NCI-H2171 treated with DMSO at 0.1 percent for 48 hours (cell line): ENCODE data around the gene COMMD1.
"Not testable (repeated sequence)": the region's sequence is repeated elsewhere in the genome, so short reads cannot be mapped to it uniquely, and the experiment has no call there.

Experiments used
- DNase-seq: peaks from one replicate; lab custom pipeline; 2025; lab: John Stamatoyannopoulos, UW

COMMD1 gene

DNA sequence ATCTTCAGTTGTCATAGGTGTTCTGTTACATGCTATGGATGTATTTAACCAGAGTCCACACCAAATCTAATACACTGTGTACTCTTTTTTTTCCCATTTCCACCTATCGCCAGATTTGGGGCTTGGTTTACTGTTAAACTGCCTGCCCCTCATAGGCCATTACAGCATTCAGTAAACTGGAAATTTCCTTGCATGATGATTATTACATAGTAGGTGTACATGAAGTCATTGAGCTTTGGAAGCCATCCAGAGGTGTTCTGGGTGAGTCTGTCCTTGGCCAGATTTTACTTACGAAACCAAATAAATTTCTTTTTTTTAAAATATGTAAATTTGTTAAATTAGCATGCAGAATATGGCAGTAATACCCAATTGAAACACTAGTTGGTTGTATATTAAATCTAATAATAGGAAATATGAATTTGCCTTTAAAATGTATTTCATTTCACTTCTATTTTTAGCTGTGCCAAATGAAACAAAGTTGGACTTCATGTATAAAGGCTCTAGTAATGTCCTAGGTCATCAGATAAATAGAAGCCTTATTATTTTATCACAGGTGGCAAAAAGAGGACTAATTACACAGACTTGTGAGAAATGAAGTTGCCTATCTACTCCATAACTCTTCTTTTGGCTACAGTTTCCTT lies 60.7 kb downstream of the COMMD1 start:
- no peak for DNase-seq

DNA sequence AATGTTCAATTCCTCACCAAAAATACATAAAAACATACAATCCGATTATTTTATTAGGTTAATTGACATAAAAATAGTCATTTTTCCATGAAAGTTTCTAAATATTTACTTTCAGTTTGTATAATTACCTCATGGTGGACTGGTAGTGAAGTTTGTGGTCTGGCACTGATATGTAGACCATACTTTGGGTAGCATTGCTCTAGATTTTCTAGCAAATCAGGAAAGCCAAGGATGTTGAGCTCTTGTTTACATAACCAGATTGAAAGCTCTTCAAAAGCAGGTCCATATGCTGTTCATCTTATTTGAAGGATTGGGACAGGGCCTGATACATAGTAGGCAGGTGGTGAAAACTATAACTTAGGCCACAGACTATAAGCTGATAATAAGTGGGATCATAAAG lies 61.8 kb downstream of the COMMD1 start:
- peak; percentile 47 for DNase-seq

DNA sequence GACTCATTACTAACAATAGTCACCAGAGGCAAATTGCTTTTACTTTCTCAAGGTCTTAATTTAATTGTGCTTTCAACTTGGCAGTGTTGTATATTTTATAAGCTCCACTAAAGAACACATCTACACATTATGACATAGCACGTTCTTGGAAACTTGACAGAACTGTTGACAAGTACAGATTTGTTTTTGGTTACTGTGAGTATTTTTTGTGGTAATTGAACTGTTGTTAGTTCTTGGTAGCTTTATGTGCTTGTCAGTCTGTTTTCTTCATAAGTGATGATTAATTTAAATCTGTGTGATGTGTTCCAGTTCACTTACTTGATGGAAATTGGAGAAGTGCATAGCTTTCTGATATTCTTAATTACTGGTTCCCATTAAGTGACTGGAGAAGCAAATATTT lies 63.9 kb downstream of the COMMD1 start:
- peak; percentile 44 for DNase-seq

DNA sequence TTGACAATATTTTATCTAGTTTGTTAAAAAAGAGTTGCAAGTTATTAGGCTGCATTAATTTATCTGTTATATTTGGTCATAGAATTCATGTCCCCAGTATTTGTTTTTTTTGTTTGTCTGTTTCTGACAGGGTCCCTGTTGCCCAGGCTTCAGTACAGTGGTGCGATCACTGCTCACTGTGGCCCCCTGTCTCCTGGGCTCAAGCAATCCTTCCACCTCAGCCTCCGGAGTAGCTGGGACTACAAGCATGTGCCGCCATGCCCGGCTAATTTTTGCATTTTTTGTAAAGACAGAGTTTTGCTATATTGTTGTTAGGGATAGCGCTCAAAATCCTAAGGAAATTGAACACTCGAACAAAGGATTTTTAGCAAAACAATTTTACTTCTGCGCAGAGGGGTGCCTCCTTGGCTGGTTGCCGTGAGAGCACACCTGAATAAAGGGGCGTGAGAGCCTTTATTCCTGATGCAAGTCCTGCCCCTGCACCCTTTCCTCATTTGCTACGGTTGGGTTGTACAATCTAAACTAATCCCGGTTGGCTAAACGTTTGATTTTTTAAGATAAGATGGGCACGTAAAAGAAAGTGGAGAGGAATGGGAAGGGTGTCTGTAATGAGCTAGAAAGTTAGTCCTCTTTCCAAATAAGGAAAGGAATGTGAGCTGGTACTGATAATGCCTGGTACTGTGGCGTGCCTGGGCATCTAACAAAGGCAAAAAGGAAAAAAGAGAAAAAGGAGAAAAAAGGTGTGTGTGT lies 65.5 kb downstream of the COMMD1 start:
- no peak for DNase-seq

DNA sequence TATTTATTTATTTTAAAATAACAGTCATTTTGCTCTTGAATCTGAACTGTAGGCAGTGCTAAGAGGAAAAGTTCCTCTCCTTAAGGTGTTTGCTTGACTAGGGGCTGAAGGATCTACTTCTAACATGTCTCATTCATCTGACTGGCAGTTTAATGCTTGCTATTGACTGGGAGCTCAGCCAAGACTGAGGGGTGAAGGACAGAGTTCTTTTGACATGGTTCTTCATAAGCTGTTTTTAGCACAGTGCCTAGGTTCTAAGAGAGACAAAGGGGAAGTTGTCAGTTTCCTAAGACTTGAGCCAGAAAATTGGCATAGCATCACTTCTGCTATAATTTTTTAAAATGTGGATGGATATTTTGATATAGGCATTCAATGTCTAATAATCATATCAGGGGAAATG lies 73.0 kb downstream of the COMMD1 start:
- DNase-seq, result peak; percentile 30

DNA sequence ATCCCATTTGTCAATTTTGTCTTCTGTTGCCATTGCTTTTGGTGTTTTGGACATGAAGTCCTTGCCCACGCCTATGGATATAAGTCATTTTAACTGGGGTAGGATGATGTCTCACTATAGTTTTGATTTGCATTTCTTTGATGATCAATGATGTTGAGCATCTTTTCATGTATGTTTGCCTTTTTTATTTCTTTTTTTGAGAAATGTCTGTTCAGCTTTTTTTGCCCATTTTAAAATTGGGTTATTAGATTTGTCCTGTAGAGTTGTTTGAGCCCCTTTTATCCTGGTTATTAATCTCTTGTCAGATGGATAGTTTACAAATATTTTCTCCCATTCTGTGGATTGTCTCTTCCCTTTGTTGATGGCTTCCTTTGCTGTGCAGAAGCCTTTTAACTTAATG lies 75.3 kb downstream of the COMMD1 start:
- DNase-seq, result no peak

DNA sequence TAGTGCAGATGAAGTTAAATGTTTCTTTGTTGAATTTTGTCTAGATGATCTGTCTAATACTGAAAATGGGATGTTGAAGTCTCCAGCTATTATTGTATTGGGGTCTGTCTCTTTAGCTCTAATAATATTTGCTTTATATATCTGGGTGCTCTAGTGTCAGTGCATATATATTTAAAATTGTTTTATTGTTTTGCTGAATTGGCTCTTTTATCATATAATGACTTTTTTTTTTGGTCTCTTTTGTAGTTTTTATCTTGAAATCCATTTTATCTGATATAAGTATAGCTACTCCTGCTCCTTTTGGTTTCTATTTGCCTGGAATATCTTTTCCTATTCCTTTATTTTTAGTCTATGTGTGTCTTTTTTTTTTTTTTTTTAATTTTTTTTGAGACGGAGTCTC lies 79.2 kb downstream of the COMMD1 start:
- no peak for DNase-seq

DNA sequence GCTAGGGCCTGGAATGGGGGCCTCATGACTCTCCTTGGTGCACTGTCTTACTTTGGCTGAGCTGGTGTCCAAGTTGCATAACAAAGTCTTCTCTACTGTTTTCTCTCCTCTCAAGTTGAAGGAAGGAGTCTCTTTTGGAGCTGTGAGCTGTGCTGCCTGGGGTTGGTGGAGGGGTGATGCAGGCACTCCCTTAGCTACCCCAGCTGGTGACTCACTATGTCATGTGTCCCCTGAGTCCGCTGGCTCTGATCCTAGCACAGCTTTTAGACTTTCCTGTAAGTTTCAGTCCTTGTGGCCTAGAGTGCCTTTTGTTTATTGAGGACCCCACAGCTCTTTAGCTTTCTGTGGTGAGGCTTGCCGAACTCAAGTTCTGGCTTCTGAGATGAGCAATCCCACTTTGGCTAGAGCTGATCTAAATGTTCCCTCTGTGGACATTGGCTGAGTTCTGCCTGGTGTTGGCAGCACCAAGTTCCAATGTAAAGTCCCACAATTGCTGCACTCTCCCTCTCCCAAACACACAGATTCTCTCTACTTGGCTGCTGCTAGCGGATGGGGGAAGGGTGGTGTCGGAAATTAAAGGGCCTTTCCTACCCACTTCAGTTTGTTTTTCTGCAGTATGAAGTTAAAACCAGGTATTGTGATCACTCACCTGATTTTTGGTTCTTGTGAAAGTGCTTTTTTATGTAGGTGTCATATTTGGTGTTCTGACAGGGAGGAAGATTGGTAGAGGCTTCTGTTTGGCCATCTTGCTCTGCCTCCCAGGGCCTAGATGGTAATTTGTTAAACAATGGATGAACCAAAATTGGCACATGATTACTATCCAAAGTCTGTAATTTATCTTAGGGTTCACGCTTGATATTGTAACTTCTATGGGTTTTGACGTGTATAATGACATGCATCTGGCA lies 83.2 kb downstream of the COMMD1 start:
- no peak for DNase-seq

DNA sequence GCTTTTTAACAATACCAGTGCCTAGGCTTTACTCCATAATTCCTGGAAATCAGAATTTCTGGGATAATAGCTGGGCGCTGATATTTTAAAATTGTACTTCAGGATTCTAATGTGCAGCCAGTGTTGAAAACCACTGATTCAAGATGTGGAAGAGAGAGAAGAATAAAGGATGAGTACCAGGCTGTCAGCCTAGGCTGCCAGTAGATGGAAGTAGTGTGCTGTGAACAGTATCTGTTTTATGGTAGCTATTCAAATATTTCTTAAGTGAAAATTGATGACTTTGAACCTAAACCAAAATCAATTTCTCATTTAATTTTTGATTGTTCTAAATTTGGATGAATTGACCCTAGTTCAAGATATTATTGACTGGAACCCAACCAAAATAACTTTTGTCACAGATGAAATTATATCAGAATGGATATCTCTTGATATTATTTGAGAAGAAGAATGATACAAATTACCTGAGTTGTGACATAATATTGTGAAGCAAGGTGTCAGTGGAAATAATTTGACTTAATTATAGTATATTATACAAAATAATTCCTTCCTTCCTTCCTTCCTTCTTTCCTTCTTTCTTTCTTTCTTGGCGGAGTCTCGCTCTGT lies 88.0 kb downstream of the COMMD1 start:
- DNase-seq, result peak; percentile 70

DNA sequence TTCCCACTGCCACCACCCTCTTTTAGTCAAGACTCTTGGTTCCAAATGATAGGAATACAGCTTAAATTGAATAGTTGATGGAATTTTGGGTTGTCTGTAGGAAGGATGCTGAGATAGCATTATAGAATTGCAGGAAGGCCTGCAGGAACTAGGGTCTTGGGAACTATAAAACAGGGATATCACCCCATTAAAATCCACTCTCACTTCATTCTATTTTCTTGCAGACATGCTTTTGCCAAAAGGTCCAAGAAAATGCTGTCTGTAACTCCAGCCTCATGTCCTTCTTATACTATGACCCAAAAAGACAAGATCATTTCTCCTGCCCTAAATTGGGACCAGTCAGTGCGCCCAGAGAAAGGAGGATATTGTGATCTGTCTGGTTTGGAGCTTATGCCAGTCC lies 89.1 kb downstream of the COMMD1 start:
- DNase-seq, result no peak

DNA sequence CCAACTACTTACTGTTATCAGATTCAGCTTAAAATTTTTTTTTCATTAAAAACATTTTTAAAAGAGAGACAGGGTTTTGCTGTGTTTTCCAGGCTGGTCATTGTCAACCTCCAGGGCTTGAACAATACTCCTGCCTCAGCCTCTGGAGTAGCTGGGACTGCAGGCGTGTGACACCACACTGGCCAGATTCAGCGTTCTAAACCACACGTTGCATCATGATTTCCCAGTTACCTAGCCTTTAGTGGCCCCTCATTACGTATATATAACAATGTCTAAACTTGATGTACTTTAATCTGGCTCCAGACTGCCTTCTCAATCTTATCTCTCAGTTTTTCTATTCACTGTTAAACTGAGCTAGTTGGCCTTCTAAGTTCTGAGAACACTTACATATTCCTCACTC lies 89.6 kb downstream of the COMMD1 start:
- DNase-seq, result no peak

DNA sequence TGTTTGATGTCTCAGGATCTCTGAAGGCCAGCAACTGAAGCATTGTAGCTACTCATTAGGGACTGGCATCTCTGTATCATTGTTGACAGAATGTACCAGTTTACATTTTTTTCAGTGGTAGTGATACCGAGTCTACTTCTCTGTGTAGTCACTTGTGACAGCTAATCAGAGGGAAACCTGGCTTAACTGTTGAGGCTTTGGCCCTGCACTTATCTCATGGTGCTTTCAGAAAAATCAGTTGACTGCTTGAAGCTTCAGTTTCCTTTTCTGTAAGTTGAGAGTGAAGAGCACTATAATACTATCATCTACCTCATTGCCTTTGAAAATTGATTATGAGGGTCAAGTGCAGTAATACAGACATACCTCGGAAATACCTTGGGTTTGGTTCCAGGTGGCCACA lies 90.0 kb downstream of the COMMD1 start:
- DNase-seq, result no peak

DNA sequence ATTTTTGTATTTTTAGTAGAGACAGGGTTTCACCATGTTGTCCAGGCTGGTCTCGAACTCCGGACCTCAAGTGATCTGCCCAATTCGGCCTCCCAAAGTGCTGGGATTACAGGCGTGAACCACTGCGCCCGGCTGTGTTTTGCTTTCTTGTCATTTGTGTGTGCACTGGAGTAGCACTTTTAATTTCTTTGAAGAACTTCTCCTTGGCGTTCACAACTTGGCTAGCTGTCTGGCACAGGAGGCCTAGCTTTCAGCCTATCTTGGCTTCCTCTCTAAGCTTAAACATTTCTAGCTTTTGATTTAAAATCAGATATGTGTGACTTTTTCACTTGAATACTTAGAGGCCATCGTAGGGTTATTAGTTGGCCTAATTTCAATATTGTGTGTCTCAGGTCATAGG lies 93.0 kb downstream of the COMMD1 start:
- no peak for DNase-seq

DNA sequence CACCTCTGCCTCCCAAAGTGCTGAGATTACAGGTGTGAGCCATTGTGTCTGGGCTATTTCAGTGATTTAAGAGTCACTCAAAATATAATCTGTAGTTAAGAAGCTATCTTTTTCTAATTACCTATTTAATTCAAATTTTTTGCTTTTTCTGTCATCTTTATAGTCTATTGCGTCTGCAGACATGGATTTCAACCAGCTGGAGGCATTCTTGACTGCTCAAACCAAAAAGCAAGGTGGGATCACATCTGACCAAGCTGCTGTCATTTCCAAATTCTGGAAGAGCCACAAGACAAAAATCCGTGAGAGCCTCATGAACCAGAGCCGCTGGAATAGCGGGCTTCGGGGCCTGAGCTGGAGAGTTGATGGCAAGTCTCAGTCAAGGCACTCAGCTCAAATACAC lies 95.1 kb downstream of the COMMD1 start:
- DNase-seq, result no peak

DNA sequence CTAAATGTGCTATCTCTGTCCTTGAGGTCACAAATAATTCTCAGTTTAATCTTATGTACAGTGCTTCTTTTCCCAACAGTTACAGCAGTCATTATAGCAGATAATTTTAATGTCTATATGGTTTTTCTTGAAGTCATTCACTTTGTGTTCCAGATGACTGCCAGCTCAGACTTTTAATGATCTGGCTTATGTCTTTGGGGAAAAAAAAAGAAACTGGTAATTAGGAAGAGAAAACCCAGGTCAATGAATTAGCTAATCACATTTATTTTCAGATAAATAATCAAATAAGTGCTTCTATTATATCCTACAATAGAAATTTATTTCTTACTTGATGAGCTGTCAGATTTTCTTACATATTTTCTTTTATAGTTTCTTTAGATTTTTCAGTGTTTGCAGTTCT lies 96.0 kb downstream of the COMMD1 start:
- no peak for DNase-seq

DNA sequence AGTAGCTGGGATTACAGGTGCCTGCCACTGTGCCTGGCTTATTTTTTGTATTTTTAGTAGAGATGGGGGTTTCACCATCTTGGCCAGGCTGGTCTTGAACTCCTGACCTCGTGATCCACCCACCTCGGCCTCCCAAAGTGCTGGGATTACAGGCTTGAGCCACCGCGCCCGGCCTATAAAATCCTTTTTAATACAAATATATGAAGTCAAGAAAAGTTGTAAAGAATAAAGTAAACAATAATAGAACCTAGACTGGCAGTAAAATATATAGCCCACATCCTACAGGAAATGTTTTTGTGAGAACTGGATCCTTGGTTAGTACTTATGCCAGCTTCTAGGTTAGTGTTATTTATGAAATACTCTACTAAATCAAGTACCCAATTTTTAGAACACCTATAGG lies 99.0 kb downstream of the COMMD1 start:
- not testable (repeated sequence) for DNase-seq

DNA sequence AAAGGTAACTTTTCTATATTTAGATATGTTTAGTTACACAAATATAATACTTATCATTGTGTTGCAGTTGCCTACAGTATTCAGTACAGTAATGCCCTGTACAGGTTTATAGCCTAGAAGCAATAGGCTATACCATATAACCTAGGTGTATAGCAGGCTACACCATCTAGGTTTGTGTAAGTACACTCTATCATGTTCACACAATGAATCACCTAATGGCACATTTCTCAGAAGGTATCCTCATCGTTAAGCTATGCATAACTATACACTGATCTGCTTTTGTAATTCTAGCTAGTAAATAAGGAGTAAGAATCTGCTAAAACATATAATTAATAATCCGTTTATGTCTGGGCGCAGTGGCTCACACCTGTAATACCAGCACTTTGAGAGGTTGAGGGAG lies 102.1 kb downstream of the COMMD1 start:
- DNase-seq, result no peak

DNA sequence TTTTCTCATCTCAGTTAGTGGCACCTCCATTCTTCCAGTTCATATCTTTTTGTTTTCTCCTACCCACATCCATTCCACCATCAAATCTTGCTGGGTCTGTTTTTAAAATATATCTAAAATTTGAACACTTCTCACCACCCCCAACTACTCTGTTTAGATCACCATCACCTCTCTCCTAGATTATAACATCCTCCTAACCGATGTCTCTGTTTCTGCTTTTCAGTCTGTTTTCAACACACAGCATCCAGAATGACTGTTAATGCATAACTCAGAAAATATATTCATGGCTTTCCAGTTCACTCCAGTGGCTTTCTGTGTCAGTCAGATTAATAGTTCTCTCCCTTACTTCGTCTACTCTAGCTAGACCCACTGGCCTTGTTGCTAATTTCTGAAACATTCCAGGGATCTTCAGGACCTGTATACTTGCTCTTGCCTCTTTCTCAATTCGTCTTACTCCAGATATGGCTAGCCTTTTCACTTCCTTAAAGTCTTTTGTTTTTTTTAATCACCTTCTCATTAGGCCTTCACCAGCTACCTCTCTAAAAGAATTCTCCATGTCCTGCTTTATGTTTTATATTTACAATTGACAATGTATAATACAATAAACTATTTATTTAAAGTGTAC lies 105.3 kb downstream of the COMMD1 start:
- no peak for DNase-seq

DNA sequence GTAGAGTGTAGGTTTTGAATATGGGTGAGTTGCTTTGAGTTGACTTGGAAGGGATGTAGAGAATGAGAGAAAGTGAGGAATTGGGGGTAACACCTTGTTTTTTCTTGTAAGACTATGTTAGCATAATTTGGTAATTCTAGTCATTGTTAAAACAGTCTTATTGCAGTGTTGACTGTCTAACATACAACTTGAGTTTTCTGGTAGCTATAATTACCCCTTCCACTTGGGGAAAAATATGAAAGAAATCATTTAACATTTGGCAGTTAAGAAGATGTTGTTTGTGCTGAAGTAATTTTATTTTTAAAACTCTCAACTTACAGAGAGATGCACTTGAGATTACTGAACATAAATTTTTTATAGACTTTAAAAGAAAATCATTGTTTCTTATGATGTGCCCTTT lies 108.2 kb downstream of the COMMD1 start:
- DNase-seq, result no peak

DNA sequence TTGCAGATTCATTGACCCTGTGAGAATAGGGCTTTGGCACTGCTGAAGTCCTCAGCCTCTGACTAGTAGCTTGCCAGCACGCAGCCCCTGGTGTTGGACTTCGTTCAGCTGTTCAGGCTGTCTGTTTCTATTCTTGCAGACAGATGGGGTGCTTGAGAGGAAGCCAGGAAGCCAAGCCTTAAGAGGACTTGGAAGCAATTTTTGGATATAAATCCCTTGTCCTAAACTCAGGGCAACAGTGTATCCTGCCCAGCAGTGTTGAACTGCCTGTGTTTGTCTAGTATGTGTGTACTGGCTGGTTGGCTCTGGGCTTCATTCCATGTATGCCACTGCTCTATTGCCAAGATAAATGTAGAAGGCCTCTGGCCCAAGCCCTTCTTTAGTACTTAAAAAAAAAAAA lies 108.6 kb downstream of the COMMD1 start:
- peak; percentile 90 for DNase-seq

DNA sequence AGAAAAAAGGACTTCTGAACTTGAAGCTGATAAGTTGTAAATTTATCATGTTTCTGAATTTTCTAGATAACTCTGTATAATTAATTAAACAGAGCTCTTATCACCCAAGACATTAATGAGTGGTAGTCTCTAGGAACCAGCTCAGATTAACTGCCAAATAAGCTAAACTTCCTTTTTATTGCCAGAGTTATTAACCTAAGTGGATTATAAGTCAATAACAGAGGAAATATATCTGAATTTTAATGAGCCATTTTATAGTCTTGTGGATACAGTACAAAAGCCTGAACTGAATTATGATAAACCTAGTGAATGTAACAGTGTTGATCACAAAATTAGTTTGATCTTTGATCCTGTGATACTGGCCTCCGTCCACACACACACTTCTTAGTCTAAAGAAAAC lies 111.5 kb downstream of the COMMD1 start:
- no peak for DNase-seq

DNA sequence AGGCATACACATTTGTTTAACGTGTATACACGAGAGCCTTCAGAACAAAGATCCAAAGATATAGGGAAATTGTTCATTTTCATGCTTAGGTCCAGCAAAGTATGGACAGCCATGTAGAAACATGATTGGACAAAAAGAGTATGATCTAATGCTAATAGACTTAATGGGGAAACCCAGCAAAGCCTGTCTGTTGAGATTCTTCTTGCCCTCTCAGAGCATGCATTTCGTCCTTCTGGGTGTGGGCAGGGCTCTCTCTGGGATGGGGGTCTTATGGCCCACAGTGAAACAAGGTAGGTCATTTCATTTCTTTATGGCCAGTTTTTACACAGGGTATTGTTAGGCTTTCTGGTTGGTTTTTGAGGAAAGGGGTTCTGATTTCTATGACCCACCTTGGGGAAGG lies 124.4 kb downstream of the COMMD1 start:
- no peak for DNase-seq
